HepG2 (cell line): ENCODE data around the gene FFAR4. TPM values are rescaled to one million over a fixed set of nuclear protein-coding genes. Genes with fewer than 3 reads are reported as not detected.

Source experiments
- AGO2 ChIP-seq: fragments of 200-400 bp; formaldehyde crosslinking; optimal IDR thresholded peaks from 2 replicates; pipeline ENCODE3; 2017; ENCODE audit warnings: mild to moderate bottlenecking, low read depth, low read length, moderate library complexity
- CCDC6 ChIP-seq: sonication (generic); formaldehyde crosslinking; IDR thresholded peaks from 2 replicates; pipeline ENCODE4 v1.8.1; 2022; ENCODE audit warnings: mild to moderate bottlenecking, missing genetic modification reagents, moderate library complexity
- FOXM1 ChIP-seq: sonication (generic); formaldehyde crosslinking; IDR thresholded peaks from 2 replicates; pipeline ENCODE4 v1.5.0; 2020; ENCODE audit warnings: missing genetic modification reagents
- HNRNPL ChIP-seq: fragments of 200-400 bp; formaldehyde crosslinking; IDR thresholded peaks from 2 replicates; pipeline ENCODE4 v1.6.1; 2017; ENCODE audit warnings: mild to moderate bottlenecking, low read depth, low read length
- KLF15 ChIP-seq: sonication (generic); formaldehyde crosslinking; IDR thresholded peaks from 2 replicates; pipeline ENCODE4 v1.8.1; 2023; ENCODE audit warnings: borderline replicate concordance, mild to moderate bottlenecking, inconsistent platforms, missing genetic modification reagents, mixed read lengths
- MAFK ChIP-seq, 2 experiments: IDR thresholded peaks in 1 of 2; conservative IDR thresholded peaks in 1 of 2; 2 replicates each; pipeline ENCODE4 v1.6.1; 2011; ENCODE audit warnings: improper control_type of control experiment in 2 of 2, low read length in 2 of 2
- PHF20 ChIP-seq: sonication (generic); formaldehyde crosslinking; IDR thresholded peaks from 2 replicates; pipeline ENCODE4 v1.5.0; 2020; ENCODE audit warnings: mild to moderate bottlenecking, missing genetic modification reagents
- polyA plus RNA-seq, 8 experiments: library from polyadenylated mRNA; depleted of rRNA in 3 of 8; stranded (reverse) in 7 of 8; unstranded in 1 of 8; fragments of >200 nt; fragmentation: Illumina TruSeq in 4 of 8; extraction: Trizol in 4 of 8; gene quantifications; 2 replicates each; pipeline versions ENCODE4 v1.2.1 to v1.2.3, GENCODE V29; 2011 to 2016; ENCODE audit warnings: low read depth in 4 of 8, missing spikeins in 1 of 8, mixed read lengths in 1 of 8; ENCODE audit not compliant: insufficient read depth in 1 of 8
- total RNA-seq, 5 experiments: library from RNA; depleted of rRNA; stranded (reverse); fragments of >200 nt; fragmentation: Illumina TruSeq; extraction: Trizol; gene quantifications; 2 replicates each; pipeline ENCODE4 v1.2.3, GENCODE V29; 2016; ENCODE audit warnings: low read depth in 1 of 5
- TF ChIP-seq, protein P1 (sequence below), 2 experiments: fragments of 450-650 bp in 1 of 2; sonication (generic) in 1 of 2; formaldehyde crosslinking in 1 of 2; IDR thresholded peaks; 2 replicates each; pipeline versions ENCODE4 v1.6.1 to v1.8.0; 2016 to 2022; ENCODE audit warnings: antibody characterized with exemption in 1 of 2, mild to moderate bottlenecking in 1 of 2, missing genetic modification reagents in 1 of 2
- TF ChIP-seq, protein P2 (sequence below): sonication (generic); formaldehyde crosslinking; IDR thresholded peaks from 2 replicates; pipeline ENCODE4 v1.8.1; 2022; ENCODE audit warnings: mild to moderate bottlenecking, missing genetic modification reagents
- TF ChIP-seq, protein P3 (sequence below): sonication (generic); formaldehyde crosslinking; IDR thresholded peaks from 2 replicates; pipeline ENCODE4 v1.5.0; 2020; ENCODE audit warnings: missing genetic modification reagents
- TF ChIP-seq, protein P4 (sequence below): sonication (generic); formaldehyde crosslinking; IDR thresholded peaks from 2 replicates; pipeline ENCODE4 v1.5.1; 2020; ENCODE audit warnings: mild to moderate bottlenecking, missing genetic modification reagents, moderate library complexity

The FFAR4 gene
- total and polyA plus RNA-seq, 2 of the 13 experiments (the other 11 are each of a cell fraction or from before 2014, with no cell fraction given): 0.09 TPM; not detected in 1

DNA sequence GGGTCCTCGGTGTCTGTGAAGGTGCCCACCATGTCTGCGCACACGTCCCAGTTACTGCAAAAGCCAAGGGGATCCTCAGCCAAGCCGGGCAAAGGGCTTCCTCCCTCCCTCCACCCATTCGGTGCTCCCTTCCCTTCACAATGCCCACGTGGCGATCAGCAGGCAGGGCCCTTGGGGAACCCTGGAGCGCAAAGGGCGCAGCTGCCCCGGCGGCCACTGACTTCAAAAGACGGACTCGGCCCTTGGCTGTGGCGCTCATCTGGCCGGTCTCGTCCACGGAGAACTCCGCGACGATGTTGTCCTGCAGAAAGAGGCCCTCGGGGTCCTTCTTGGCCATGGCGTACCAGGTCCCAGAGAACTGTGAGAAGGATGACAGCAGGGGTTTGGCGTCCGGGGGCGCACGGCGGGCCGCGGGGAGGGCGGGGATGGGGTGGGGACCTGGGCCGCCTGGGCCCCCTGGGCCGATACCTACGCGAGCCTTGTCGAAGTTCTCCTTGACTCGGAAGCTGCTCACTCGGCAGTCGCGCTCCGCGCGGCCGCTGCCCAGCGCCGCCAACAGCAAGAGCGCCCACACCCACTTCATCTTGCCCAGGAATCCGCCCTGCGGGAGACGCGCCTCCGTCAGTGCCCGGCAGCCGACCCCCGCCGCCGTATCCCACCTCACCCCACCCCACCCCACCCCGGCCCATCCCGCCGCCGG, 34.1 kb downstream of the FFAR4 start (continued):
- TF ChIP-seq, protein P1, sequence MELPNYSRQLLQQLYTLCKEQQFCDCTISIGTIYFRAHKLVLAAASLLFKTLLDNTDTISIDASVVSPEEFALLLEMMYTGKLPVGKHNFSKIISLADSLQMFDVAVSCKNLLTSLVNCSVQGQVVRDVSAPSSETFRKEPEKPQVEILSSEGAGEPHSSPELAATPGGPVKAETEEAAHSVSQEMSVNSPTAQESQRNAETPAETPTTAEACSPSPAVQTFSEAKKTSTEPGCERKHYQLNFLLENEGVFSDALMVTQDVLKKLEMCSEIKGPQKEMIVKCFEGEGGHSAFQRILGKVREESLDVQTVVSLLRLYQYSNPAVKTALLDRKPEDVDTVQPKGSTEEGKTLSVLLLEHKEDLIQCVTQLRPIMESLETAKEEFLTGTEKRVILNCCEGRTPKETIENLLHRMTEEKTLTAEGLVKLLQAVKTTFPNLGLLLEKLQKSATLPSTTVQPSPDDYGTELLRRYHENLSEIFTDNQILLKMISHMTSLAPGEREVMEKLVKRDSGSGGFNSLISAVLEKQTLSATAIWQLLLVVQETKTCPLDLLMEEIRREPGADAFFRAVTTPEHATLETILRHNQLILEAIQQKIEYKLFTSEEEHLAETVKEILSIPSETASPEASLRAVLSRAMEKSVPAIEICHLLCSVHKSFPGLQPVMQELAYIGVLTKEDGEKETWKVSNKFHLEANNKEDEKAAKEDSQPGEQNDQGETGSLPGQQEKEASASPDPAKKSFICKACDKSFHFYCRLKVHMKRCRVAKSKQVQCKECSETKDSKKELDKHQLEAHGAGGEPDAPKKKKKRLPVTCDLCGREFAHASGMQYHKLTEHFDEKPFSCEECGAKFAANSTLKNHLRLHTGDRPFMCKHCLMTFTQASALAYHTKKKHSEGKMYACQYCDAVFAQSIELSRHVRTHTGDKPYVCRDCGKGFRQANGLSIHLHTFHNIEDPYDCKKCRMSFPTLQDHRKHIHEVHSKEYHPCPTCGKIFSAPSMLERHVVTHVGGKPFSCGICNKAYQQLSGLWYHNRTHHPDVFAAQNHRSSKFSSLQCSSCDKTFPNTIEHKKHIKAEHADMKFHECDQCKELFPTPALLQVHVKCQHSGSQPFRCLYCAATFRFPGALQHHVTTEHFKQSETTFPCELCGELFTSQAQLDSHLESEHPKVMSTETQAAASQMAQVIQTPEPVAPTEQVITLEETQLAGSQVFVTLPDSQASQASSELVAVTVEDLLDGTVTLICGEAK (IDR thresholded peaks at IDR 0.05): no peak
- TF ChIP-seq, protein P1 (CRISPR knock-in tag; IDR thresholded peaks at IDR 0.05): peak; percentile 35; the same call in 1 of the 2 replicates
- TF ChIP-seq, protein P2, sequence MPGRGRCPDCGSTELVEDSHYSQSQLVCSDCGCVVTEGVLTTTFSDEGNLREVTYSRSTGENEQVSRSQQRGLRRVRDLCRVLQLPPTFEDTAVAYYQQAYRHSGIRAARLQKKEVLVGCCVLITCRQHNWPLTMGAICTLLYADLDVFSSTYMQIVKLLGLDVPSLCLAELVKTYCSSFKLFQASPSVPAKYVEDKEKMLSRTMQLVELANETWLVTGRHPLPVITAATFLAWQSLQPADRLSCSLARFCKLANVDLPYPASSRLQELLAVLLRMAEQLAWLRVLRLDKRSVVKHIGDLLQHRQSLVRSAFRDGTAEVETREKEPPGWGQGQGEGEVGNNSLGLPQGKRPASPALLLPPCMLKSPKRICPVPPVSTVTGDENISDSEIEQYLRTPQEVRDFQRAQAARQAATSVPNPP (CRISPR knock-in tag): no peak
- TF ChIP-seq CCDC6 (CRISPR knock-in tag): no peak
- TF ChIP-seq HNRNPL: 0 out of 2 replicates have a peak, but pooled peaks have one; percentile 42
- no peak for TF ChIP-seq FOXM1
- peak; percentile 25; the same call in 1 of the 2 replicates for TF ChIP-seq PHF20 (CRISPR knock-in tag)
- peak; percentile 91 for TF ChIP-seq AGO2
- no peak for TF ChIP-seq MAFK (conservative IDR thresholded peaks at IDR 0.05 in 1 of 2, IDR thresholded peaks at IDR 0.05 in 1 of 2; ENCODE audit: low read length in 2 of 2)
- TF ChIP-seq KLF15 (CRISPR knock-in tag): no peak
- TF ChIP-seq, protein P3, sequence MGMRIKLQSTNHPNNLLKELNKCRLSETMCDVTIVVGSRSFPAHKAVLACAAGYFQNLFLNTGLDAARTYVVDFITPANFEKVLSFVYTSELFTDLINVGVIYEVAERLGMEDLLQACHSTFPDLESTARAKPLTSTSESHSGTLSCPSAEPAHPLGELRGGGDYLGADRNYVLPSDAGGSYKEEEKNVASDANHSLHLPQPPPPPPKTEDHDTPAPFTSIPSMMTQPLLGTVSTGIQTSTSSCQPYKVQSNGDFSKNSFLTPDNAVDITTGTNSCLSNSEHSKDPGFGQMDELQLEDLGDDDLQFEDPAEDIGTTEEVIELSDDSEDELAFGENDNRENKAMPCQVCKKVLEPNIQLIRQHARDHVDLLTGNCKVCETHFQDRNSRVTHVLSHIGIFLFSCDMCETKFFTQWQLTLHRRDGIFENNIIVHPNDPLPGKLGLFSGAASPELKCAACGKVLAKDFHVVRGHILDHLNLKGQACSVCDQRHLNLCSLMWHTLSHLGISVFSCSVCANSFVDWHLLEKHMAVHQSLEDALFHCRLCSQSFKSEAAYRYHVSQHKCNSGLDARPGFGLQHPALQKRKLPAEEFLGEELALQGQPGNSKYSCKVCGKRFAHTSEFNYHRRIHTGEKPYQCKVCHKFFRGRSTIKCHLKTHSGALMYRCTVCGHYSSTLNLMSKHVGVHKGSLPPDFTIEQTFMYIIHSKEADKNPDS (CRISPR knock-in tag): no peak
- TF ChIP-seq, protein P4, sequence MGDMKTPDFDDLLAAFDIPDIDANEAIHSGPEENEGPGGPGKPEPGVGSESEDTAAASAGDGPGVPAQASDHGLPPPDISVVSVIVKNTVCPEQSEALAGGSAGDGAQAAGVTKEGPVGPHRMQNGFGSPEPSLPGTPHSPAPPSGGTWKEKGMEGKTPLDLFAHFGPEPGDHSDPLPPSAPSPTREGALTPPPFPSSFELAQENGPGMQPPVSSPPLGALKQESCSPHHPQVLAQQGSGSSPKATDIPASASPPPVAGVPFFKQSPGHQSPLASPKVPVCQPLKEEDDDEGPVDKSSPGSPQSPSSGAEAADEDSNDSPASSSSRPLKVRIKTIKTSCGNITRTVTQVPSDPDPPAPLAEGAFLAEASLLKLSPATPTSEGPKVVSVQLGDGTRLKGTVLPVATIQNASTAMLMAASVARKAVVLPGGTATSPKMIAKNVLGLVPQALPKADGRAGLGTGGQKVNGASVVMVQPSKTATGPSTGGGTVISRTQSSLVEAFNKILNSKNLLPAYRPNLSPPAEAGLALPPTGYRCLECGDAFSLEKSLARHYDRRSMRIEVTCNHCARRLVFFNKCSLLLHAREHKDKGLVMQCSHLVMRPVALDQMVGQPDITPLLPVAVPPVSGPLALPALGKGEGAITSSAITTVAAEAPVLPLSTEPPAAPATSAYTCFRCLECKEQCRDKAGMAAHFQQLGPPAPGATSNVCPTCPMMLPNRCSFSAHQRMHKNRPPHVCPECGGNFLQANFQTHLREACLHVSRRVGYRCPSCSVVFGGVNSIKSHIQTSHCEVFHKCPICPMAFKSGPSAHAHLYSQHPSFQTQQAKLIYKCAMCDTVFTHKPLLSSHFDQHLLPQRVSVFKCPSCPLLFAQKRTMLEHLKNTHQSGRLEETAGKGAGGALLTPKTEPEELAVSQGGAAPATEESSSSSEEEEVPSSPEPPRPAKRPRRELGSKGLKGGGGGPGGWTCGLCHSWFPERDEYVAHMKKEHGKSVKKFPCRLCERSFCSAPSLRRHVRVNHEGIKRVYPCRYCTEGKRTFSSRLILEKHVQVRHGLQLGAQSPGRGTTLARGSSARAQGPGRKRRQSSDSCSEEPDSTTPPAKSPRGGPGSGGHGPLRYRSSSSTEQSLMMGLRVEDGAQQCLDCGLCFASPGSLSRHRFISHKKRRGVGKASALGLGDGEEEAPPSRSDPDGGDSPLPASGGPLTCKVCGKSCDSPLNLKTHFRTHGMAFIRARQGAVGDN (CRISPR knock-in tag): peak; percentile 78
